Nephron progenitor cell (in vitro differentiated cells): ENCODE data around the gene AOAH.

Source experiments
- DNase-seq: peaks from one replicate; pipeline ENCODE4 v3.0.0; 2021
- H3K27ac Mint-ChIP-seq: 2 replicates; pipeline ENCODE4 v1.8.0; 2021; ENCODE audit warnings: mild to moderate bottlenecking, moderate library complexity, mixed read lengths
- H3K27me3 Mint-ChIP-seq: 2 replicates; pipeline ENCODE4 v1.8.0; 2021; ENCODE audit warnings: mild to moderate bottlenecking, low read depth, mixed read lengths; ENCODE audit not compliant: poor library complexity
- H3K36me3 Mint-ChIP-seq: 2 replicates; pipeline ENCODE4 v1.8.0; 2021; ENCODE audit warnings: low read depth, mixed read lengths
- H3K4me1 Mint-ChIP-seq: 2 replicates; pipeline ENCODE4 v1.8.0; 2021; ENCODE audit warnings: mixed read lengths
- H3K4me3 Mint-ChIP-seq: 2 replicates; pipeline ENCODE4 v1.8.0; 2021; ENCODE audit warnings: mild to moderate bottlenecking, moderate library complexity, mixed read lengths
- H3K9me3 Mint-ChIP-seq: 2 replicates; pipeline ENCODE4 v1.8.0; 2021; ENCODE audit warnings: mild to moderate bottlenecking, moderate library complexity, mixed read lengths
- TF ChIP-seq, protein P1 (sequence below): fragments of 200-600 bp; sonication (generic); IDR thresholded peaks from 2 replicates; pipeline ENCODE4 v1.5.0; 2021; ENCODE audit warnings: antibody characterized with exemption

AOAH gene

GRCh38 chr7:36594445-36594844 lies 129.8 kb downstream of the AOAH start:
- Mint-ChIP-seq H3K4me1 (peaks cover under 1% of the 10 kb centered on the region), H3K9me3 (no peaks in the 10 kb centered on the region), H3K27ac (no peak overlapping the region), H3K27me3 (no peaks in the 10 kb centered on the region), H3K4me3 (no peak overlapping the region), H3K36me3 (no peaks in the 10 kb centered on the region)
- TF ChIP-seq, protein P1, sequence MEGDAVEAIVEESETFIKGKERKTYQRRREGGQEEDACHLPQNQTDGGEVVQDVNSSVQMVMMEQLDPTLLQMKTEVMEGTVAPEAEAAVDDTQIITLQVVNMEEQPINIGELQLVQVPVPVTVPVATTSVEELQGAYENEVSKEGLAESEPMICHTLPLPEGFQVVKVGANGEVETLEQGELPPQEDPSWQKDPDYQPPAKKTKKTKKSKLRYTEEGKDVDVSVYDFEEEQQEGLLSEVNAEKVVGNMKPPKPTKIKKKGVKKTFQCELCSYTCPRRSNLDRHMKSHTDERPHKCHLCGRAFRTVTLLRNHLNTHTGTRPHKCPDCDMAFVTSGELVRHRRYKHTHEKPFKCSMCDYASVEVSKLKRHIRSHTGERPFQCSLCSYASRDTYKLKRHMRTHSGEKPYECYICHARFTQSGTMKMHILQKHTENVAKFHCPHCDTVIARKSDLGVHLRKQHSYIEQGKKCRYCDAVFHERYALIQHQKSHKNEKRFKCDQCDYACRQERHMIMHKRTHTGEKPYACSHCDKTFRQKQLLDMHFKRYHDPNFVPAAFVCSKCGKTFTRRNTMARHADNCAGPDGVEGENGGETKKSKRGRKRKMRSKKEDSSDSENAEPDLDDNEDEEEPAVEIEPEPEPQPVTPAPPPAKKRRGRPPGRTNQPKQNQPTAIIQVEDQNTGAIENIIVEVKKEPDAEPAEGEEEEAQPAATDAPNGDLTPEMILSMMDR: no peak
- no peak for DNase-seq

DNA sequence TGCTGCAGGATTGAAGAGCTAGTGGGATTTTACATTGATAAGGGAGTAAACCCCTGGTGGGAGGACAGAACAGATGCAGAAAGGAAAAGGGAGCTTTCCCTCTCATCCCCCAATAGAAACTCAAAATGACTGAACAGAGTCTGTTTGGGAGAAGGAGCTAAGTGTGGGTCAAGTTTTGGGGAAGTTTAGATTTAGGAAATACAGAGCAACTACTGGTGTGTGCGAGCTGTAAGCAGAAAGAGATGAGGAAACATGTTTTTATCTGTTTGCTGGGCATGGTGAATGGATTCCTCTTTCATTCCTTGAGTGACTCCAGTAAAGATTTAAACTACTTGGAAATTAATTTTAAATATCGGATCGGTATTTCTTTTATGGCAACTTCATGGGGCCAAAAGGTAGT lies 132.7 kb downstream of the AOAH start:
- Mint-ChIP-seq H3K4me3 (no peak overlapping the region), H3K36me3 (no peaks in the 10 kb centered on the region), H3K9me3 (no peaks in the 10 kb centered on the region), H3K27ac (no peak overlapping the region), H3K27me3 (peaks cover 3% of the 10 kb centered on the region), H3K4me1 (peaks cover 4% of the 10 kb centered on the region)
- TF ChIP-seq, protein P1: no peak
- no peak for DNase-seq

GRCh38 chr7:36589391-36589790 lies 134.9 kb downstream of the AOAH start:
- peaks cover 4% of the 10 kb centered on the region for H3K4me1 Mint-ChIP-seq
- TF ChIP-seq, protein P1: no peak
- no peaks in the 10 kb centered on the region for H3K9me3 Mint-ChIP-seq
- DNase-seq: no peak
- H3K27ac Mint-ChIP-seq: no peak overlapping the region
- no peaks in the 10 kb centered on the region for H3K36me3 Mint-ChIP-seq
- no peak overlapping the region for H3K4me3 Mint-ChIP-seq
- peaks cover 3% of the 10 kb centered on the region for H3K27me3 Mint-ChIP-seq

- H3K9me3 Mint-ChIP-seq: peaks cover 23% of the 10 kb centered on the region
- peaks cover 3% of the 10 kb centered on the region for H3K27me3 Mint-ChIP-seq
- no peak overlapping the region for H3K4me3 Mint-ChIP-seq
- DNase-seq: no peak
- no peaks in the 10 kb centered on the region for H3K36me3 Mint-ChIP-seq
- H3K4me1 Mint-ChIP-seq: no peaks in the 10 kb centered on the region
- no peak overlapping the region for H3K27ac Mint-ChIP-seq
- TF ChIP-seq, protein P1: no peak
Observed at GRCh38 chr7:36583318-36583717, 141.0 kb downstream of the AOAH start.

DNA sequence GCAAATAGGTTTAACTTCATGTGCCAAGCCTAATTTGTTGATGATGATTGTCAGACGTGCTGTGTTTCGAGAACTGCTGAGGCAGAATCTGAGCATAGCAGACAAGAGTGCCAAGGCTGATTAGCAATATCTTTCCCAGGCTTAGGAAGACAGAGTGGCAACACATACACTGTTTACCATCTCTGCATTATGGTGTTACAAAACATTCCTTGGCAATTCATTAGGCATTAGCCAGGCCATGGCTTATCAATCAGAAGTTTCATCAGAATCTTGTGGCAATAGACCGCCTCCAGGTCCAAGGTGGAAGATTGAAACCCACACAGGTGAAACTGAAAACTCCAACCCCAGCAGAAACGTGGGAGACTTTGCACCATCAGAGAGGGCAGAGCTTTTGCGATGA lies 148.5 kb downstream of the AOAH start:
- H3K4me1 Mint-ChIP-seq: no peaks in the 10 kb centered on the region
- H3K9me3 Mint-ChIP-seq: peaks cover 35% of the 10 kb centered on the region
- DNase-seq: no peak
- H3K27me3 Mint-ChIP-seq: peaks cover 4% of the 10 kb centered on the region
- TF ChIP-seq, protein P1: no peak
- H3K4me3 Mint-ChIP-seq: no peak overlapping the region
- H3K36me3 Mint-ChIP-seq: peaks cover 4% of the 10 kb centered on the region
- H3K27ac Mint-ChIP-seq: no peak overlapping the region

DNA sequence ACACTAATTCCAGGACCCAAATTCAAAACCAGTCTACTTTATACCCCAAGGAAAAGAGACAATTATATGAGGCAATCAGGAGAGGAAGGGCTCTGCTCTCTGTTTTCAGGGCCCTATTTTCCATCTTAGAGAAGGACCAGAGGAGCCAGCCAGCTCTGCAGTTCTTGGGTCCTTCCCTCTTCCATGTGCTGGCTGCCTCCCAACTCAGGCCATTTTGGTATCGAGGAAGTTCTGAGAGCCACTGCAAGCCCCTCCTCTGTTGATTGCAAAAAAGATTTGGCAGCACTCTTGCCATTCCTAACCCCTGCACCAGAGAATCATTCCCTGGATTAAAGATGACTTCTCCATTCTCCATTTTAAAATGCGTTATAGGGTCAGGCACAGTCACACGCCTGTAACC lies 151.2 kb downstream of the AOAH start:
- TF ChIP-seq, protein P1: no peak
- Mint-ChIP-seq H3K4me3 (no peak overlapping the region), H3K27me3 (peaks cover 4% of the 10 kb centered on the region), H3K4me1 (no peaks in the 10 kb centered on the region), H3K36me3 (peaks cover 4% of the 10 kb centered on the region), H3K27ac (no peak overlapping the region), H3K9me3 (peaks cover 16% of the 10 kb centered on the region)
- DNase-seq: no peak
